Measurements from ENCODE around the gene UBR4. TPM values are rescaled to one million over a fixed set of nuclear protein-coding genes. Genes with fewer than 3 reads are reported as not detected.

The UBR4 gene
- total RNA-seq, 2 donors from 2014 or later, result 148 to 151 TPM

DNA sequence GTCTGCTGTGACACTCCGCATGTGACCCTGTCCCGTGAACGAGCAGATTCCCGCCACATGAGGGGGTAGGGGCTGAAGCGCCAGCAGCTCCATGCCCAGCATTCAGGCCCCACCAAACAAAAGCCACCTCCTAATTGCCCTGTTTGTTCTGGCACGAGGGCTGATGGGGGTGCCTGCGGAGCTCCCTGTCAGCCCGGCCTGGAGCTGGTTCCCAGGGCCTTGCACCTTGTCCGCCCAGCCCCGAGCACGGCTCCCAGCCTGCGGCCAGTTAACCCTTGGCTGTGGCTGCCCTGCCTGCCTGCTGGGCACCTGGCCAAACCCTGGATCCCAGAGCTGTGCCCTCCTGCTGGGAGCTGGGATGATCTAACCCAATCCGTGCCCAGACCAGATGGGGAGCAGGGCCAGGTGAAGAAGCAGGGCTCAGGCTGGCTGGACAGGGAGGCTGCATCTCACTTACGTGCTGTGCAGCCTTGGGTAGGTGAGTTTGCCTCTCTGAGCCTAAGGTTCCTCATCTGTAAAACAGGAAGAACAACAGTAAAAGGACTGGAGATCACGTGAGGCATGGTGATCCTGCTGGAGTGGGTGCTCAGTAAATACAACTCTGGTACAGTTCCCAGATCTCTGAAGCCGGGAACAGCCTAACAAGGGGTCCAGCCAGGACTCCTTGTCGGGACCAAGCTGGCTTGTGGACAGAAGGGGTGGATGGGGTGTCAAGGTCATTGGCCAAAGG, 142.7 kb downstream of the UBR4 start:
- Mint-ChIP-seq H3K9me3 (peaks cover 3% of the 10 kb centered on the region), H3K27ac (peak overlapping the region; percentile 58), H3K4me1 (peaks cover 7% of the 10 kb centered on the region), H3K27me3 (ENCODE audit: insufficient read depth) (no peaks in the 10 kb centered on the region), H3K36me3 (ENCODE audit: low read depth) (no peaks in the 10 kb centered on the region), H3K4me3 (no peak overlapping the region)
- 75 to 77% methylated on average over 10 to 17 of the region's 17 CpGs for WGBS, 2 experiments (ENCODE audit: insufficient coverage in 1 of 2, insufficient read length in 1 of 2)
- Histone ChIP-seq H3K36me3 (ENCODE audit: control insufficient read depth, insufficient read depth, low read length) (peaks cover under 1% of the 10 kb centered on the region), H3K9me3 (ENCODE audit: control insufficient read depth, low read length) (no peaks in the 10 kb centered on the region), H3K4me3 (ENCODE audit: low read length) (no peak overlapping the region), H3K9ac (ENCODE audit: extremely low read depth, low read length, poor library complexity, severe bottlenecking) (no peak overlapping the region), H3K4me1 (ENCODE audit: control insufficient read depth, insufficient read depth, low read length) (no peaks in the 10 kb centered on the region), H3K27me3 (ENCODE audit: control insufficient read depth, insufficient read depth, low read length, poor library complexity, severe bottlenecking) (no peaks in the 10 kb centered on the region), H3K27ac (ENCODE audit: low read depth, low read length) (peak overlapping the region; percentile 66)
- peak; percentile 50 for TF ChIP-seq CTCF (conservative IDR thresholded peaks at IDR 0.05)
- peak; percentile 90 for DNase-seq

DNA sequence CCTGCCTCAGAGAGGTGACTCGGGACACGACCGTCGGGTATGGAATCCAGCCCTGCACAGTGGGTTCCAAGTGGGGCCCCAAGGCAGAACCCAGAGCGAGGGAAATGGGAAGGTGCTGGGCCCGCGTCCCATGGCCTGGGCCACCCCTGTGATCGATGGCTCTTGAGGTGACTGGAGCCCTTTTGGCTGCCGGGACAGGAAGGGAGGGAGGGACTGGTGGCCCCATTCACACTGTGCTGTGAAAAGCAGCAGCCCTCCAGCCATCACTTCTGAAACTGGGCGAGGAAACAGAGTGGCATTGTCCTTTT, 143.2 kb downstream of the UBR4 start:
- Mint-ChIP-seq H3K27me3 (ENCODE audit: insufficient read depth) (no peaks in the 10 kb centered on the region), H3K9me3 (peaks cover 8% of the 10 kb centered on the region), H3K27ac (peak overlapping the region; percentile 58), H3K4me3 (no peak overlapping the region), H3K4me1 (peaks cover 5% of the 10 kb centered on the region), H3K36me3 (ENCODE audit: low read depth) (no peaks in the 10 kb centered on the region)
- no peak for DNase-seq
- Histone ChIP-seq H3K36me3 (ENCODE audit: control insufficient read depth, insufficient read depth, low read length) (no peaks in the 10 kb centered on the region), H3K9me3 (ENCODE audit: control insufficient read depth, low read length) (no peaks in the 10 kb centered on the region), H3K27ac (ENCODE audit: low read depth, low read length) (peak overlapping the region; percentile 6), H3K9ac (ENCODE audit: extremely low read depth, low read length, poor library complexity, severe bottlenecking) (no peak overlapping the region), H3K27me3 (ENCODE audit: control insufficient read depth, insufficient read depth, low read length, poor library complexity, severe bottlenecking) (no peaks in the 10 kb centered on the region), H3K4me3 (ENCODE audit: low read length) (no peak overlapping the region), H3K4me1 (ENCODE audit: control insufficient read depth, insufficient read depth, low read length) (no peaks in the 10 kb centered on the region)
- 75 to 85% methylated on average over 7 to 10 of the region's 10 CpGs for WGBS, 2 experiments (ENCODE audit: insufficient coverage in 1 of 2, insufficient read length in 1 of 2)
- TF ChIP-seq CTCF (conservative IDR thresholded peaks at IDR 0.05), result no peak

DNA sequence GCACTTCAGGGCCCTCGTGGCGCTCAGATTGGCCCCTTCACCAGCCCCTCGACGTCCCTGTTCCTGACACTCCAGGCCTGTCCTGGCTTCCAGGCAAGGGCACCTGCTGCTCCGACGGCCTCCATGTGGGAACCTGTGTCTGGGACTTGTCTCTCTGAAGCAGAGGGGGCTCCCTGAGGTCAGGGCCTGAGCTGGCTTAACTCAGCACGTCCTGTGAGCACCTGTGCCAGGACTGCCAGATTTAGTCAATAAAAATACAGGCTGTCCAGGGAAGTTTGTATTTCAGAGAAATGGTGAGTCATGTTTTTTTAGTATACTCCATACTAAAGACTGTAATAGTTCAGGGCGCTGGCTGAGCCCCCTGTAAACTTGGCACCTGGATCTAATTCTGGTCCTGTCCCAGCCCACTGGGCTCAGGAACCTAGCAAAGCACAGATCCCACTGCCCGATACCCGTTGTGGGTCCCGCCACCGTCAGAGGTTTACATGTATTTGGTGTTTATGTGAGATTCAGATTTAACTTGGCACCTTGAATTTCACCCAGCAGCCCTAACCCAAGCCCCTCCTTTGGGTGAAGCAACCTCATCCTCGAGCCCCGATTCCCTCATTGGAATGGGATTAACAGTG, 143.7 kb downstream of the UBR4 start:
- Mint-ChIP-seq H3K4me3 (no peak overlapping the region), H3K27ac (peak overlapping the region; percentile 58), H3K27me3 (ENCODE audit: insufficient read depth) (no peaks in the 10 kb centered on the region), H3K4me1 (peaks cover under 1% of the 10 kb centered on the region), H3K9me3 (peaks cover 12% of the 10 kb centered on the region), H3K36me3 (ENCODE audit: low read depth) (peaks cover 1% of the 10 kb centered on the region)
- no peaks in the 10 kb centered on the region for H3K9me3 ChIP-seq (ENCODE audit: control insufficient read depth, low read length)
- no peaks in the 10 kb centered on the region for H3K36me3 ChIP-seq (ENCODE audit: control insufficient read depth, insufficient read depth, low read length)
- no peak overlapping the region for H3K4me3 ChIP-seq (ENCODE audit: low read length)
- H3K4me1 ChIP-seq (ENCODE audit: control insufficient read depth, insufficient read depth, low read length), result no peaks in the 10 kb centered on the region
- H3K27ac ChIP-seq (ENCODE audit: low read depth, low read length), result peak overlapping the region; percentile 6
- no peak overlapping the region for H3K9ac ChIP-seq (ENCODE audit: extremely low read depth, low read length, poor library complexity, severe bottlenecking)
- TF ChIP-seq CTCF (conservative IDR thresholded peaks at IDR 0.05), result no peak
- H3K27me3 ChIP-seq (ENCODE audit: control insufficient read depth, insufficient read depth, low read length, poor library complexity, severe bottlenecking), result no peaks in the 10 kb centered on the region
- peak; percentile 67 for DNase-seq
- WGBS, 2 experiments (ENCODE audit: insufficient coverage in 1 of 2, insufficient read length in 1 of 2), result 87% methylated on average over 10 to 14 of the region's 14 CpGs
